Stimulated activated effector memory CD8-positive, alpha-beta T cell treated with anti-CD3 and anti-CD28 coated beads, Interleukin-12 subunit alpha, Interleukin-12 subunit beta, amount 100 ng/mL, for 72 hours (primary cell): ENCODE data around the gene ERN1.
"Not testable (repeated sequence)": the region's sequence is repeated elsewhere in the genome, so short reads cannot be mapped to it uniquely, and the experiment has no call there.

ENCODE experiments used
- ATAC-seq: fragments of 150-1000 bp; cut with Tn5 transposase; 2 replicates; pipeline ENCODE4 v1.10.0; 2021
- DNase-seq, 2 donors: peaks; one replicate each; pipeline ENCODE4 v3.0.0; 2021 to 2022; ENCODE audit warnings: low spot score in 2 of 2
- H3K27ac Mint-ChIP-seq: one replicate; pipeline ENCODE4 v1.8.0; 2022; ENCODE audit warnings: mild to moderate bottlenecking, mixed read lengths
- H3K36me3 Mint-ChIP-seq: one replicate; pipeline ENCODE4 v1.8.0; 2022; ENCODE audit warnings: mild to moderate bottlenecking, mixed read lengths
- H3K4me1 Mint-ChIP-seq: one replicate; pipeline ENCODE4 v1.8.0; 2022; ENCODE audit warnings: mixed read lengths
- H3K4me3 Mint-ChIP-seq: one replicate; pipeline ENCODE4 v1.8.0; 2022; ENCODE audit warnings: mild to moderate bottlenecking, mixed read lengths
- H3K9me3 Mint-ChIP-seq: one replicate; pipeline ENCODE4 v1.8.0; 2022; ENCODE audit warnings: mixed read lengths

The ERN1 gene

GRCh38 chr17:64015447-64015846, 114.5 kb downstream of the ERN1 start:
- Mint-ChIP-seq H3K9me3 (no peaks in the 10 kb centered on the region), H3K4me3 (peak overlapping the region; percentile 90), H3K36me3 (peaks cover 30% of the 10 kb centered on the region), H3K27ac (peak overlapping the region; percentile 99), H3K4me1 (peaks cover 39% of the 10 kb centered on the region)
- ATAC-seq (no peak), DNase-seq (no peak)

- H3K36me3 Mint-ChIP-seq = peaks cover 43% of the 10 kb centered on the region
- H3K9me3 Mint-ChIP-seq = no peaks in the 10 kb centered on the region
Measured at GRCh38 chr17:64009571-64010402, 120.2 kb downstream of the ERN1 start.

GRCh38 chr17:64008830-64009229, 121.1 kb downstream of the ERN1 start:
- Mint-ChIP-seq H3K4me3 (no peak overlapping the region), H3K9me3 (no peaks in the 10 kb centered on the region), H3K27ac (peak overlapping the region; percentile 69), H3K4me1 (peaks cover 56% of the 10 kb centered on the region), H3K36me3 (peaks cover 53% of the 10 kb centered on the region)
- ATAC-seq (no peak), DNase-seq (no peak)

More at GRCh38 chr17:64009571-64010402, 120.2 kb downstream of the ERN1 start:
- Mint-ChIP-seq H3K4me1 (peaks cover 64% of the 10 kb centered on the region), H3K4me3 (no peak overlapping the region), H3K27ac (peak overlapping the region; percentile 69)
- DNase-seq = no peak
- ATAC-seq = peak; percentile 59

GRCh38 chr17:64008346-64008745, 121.6 kb downstream of the ERN1 start:
- Mint-ChIP-seq H3K9me3 (no peaks in the 10 kb centered on the region), H3K4me3 (no peak overlapping the region), H3K36me3 (peaks cover 55% of the 10 kb centered on the region), H3K4me1 (peaks cover 53% of the 10 kb centered on the region), H3K27ac (peak overlapping the region; percentile 69)
- no peak for DNase-seq
- ATAC-seq = no peak

- no peak overlapping the region for H3K4me3 Mint-ChIP-seq
- H3K36me3 Mint-ChIP-seq = peaks cover 55% of the 10 kb centered on the region
- peak overlapping the region; percentile 61 for H3K27ac Mint-ChIP-seq
- no peaks in the 10 kb centered on the region for H3K9me3 Mint-ChIP-seq
- ATAC-seq (no peak), DNase-seq (no peak)
- peaks cover 53% of the 10 kb centered on the region for H3K4me1 Mint-ChIP-seq
Measured at GRCh38 chr17:64007838-64008282, 122.1 kb downstream of the ERN1 start.

GRCh38 chr17:64007089-64007837, 122.7 kb downstream of the ERN1 start:
- H3K4me3 Mint-ChIP-seq, DNase-seq, H3K9me3 Mint-ChIP-seq, ATAC-seq: not testable (repeated sequence)
- Mint-ChIP-seq H3K4me1 (peaks cover 53% of the 10 kb centered on the region), H3K36me3 (peaks cover 55% of the 10 kb centered on the region), H3K27ac (peak overlapping the region; percentile 61)

- H3K36me3 Mint-ChIP-seq = peaks cover 50% of the 10 kb centered on the region
- DNase-seq (no peak), ATAC-seq (no peak)
- peaks cover 53% of the 10 kb centered on the region for H3K4me1 Mint-ChIP-seq
- no peaks in the 10 kb centered on the region for H3K9me3 Mint-ChIP-seq
- no peak overlapping the region for H3K4me3 Mint-ChIP-seq
- peak overlapping the region; percentile 61 for H3K27ac Mint-ChIP-seq
Measured at GRCh38 chr17:64006361-64007088, 123.4 kb downstream of the ERN1 start.

- ATAC-seq (no peak), DNase-seq (no peak)
- Mint-ChIP-seq H3K9me3 (no peaks in the 10 kb centered on the region), H3K4me1 (peaks cover 58% of the 10 kb centered on the region), H3K36me3 (peaks cover 45% of the 10 kb centered on the region), H3K27ac (peak overlapping the region; percentile 83), H3K4me3 (no peak overlapping the region)
Measured at GRCh38 chr17:64005734-64006167, 124.2 kb downstream of the ERN1 start.

GRCh38 chr17:64004903-64005733, 124.8 kb downstream of the ERN1 start:
- no peaks in the 10 kb centered on the region for H3K9me3 Mint-ChIP-seq
- peaks cover 62% of the 10 kb centered on the region for H3K4me1 Mint-ChIP-seq
- H3K27ac Mint-ChIP-seq = peak overlapping the region; percentile 83
- no peak for ATAC-seq
- peaks cover 45% of the 10 kb centered on the region for H3K36me3 Mint-ChIP-seq
- no peak overlapping the region for H3K4me3 Mint-ChIP-seq
- no peak for DNase-seq

- Mint-ChIP-seq H3K4me1 (peaks cover 62% of the 10 kb centered on the region), H3K9me3 (no peaks in the 10 kb centered on the region), H3K4me3 (no peak overlapping the region), H3K27ac (peak overlapping the region; percentile 83), H3K36me3 (peaks cover 49% of the 10 kb centered on the region)
- no peak for ATAC-seq
- DNase-seq = no peak
Measured at GRCh38 chr17:64004218-64004770, 125.7 kb downstream of the ERN1 start.

- H3K9me3 Mint-ChIP-seq = no peaks in the 10 kb centered on the region
- H3K4me3 Mint-ChIP-seq = no peak overlapping the region
- ATAC-seq = no peak
- peaks cover 47% of the 10 kb centered on the region for H3K36me3 Mint-ChIP-seq
- DNase-seq = no peak
- peaks cover 62% of the 10 kb centered on the region for H3K4me1 Mint-ChIP-seq
- peak overlapping the region; percentile 83 for H3K27ac Mint-ChIP-seq
Measured at GRCh38 chr17:64003526-64004121, 126.3 kb downstream of the ERN1 start.

- H3K4me3 Mint-ChIP-seq = no peak overlapping the region
- DNase-seq (no peak), ATAC-seq (no peak)
- H3K36me3 Mint-ChIP-seq = peaks cover 52% of the 10 kb centered on the region
- H3K4me1 Mint-ChIP-seq = peaks cover 59% of the 10 kb centered on the region
- peak overlapping the region; percentile 83 for H3K27ac Mint-ChIP-seq
- H3K9me3 Mint-ChIP-seq = no peaks in the 10 kb centered on the region
Measured at GRCh38 chr17:64002658-64003525, 127.1 kb downstream of the ERN1 start.
